Mesenchymal stem cell (in vitro differentiated cells and primary cell): ENCODE data around the gene ST7.

ENCODE experiments used
- DNase-seq: peaks from one replicate; pipeline ENCODE4 v3.0.0-alpha.2; 2013
- H2AFZ ChIP-seq: one replicate; pipeline ENCODE4 v1.6.1; 2013; ENCODE audit warnings: low read depth, mild to moderate bottlenecking, control low read depth, inconsistent platforms, low read length, moderate library complexity
- H2AK5ac ChIP-seq: 2 replicates; pipeline ENCODE4 v1.6.1; 2013; ENCODE audit warnings: low read length, moderate library complexity, mild to moderate bottlenecking, inconsistent platforms; ENCODE audit not compliant: severe bottlenecking
- H2BK120ac ChIP-seq: one replicate; pipeline ENCODE4 v1.6.1; 2013; ENCODE audit warnings: low read depth, mild to moderate bottlenecking, inconsistent platforms, low read length, moderate library complexity
- H2BK12ac ChIP-seq, 2 experiments: one replicate each; pipeline ENCODE4 v1.6.1; 2013; ENCODE audit warnings: inconsistent platforms in 2 of 2, low read length in 2 of 2, mild to moderate bottlenecking in 2 of 2, moderate library complexity in 2 of 2, control low read depth in 1 of 2
- H2BK15ac ChIP-seq: one replicate; pipeline ENCODE4 v1.6.1; 2013; ENCODE audit warnings: mild to moderate bottlenecking, low read depth, inconsistent platforms; ENCODE audit not compliant: poor library complexity, severe bottlenecking
- H2BK5ac ChIP-seq: 2 replicates; pipeline ENCODE4 v1.6.1; 2013; ENCODE audit warnings: low read depth, mild to moderate bottlenecking, low read length, control low read depth, inconsistent platforms; ENCODE audit not compliant: poor library complexity, severe bottlenecking
- H3K14ac ChIP-seq, 2 experiments: one replicate each; pipeline ENCODE4 v1.6.1; 2013; ENCODE audit warnings: inconsistent platforms in 2 of 2, low read length in 2 of 2, control low read depth in 1 of 2, mild to moderate bottlenecking in 1 of 2, moderate library complexity in 1 of 2
- H3K18ac ChIP-seq, 2 experiments: one replicate each; pipeline ENCODE4 v1.6.1; 2013; ENCODE audit warnings: inconsistent platforms in 2 of 2, low read length in 2 of 2, control low read depth in 1 of 2, low read depth in 1 of 2, mild to moderate bottlenecking in 1 of 2
- H3K23ac ChIP-seq, 2 experiments: one replicate each; pipeline ENCODE4 v1.6.1; 2013; ENCODE audit warnings: inconsistent platforms in 2 of 2, low read length in 2 of 2, mild to moderate bottlenecking in 2 of 2, moderate library complexity in 2 of 2, control low read depth in 1 of 2
- H3K27ac ChIP-seq: 2 replicates; pipeline ENCODE4 v1.5.1; 2013; ENCODE audit warnings: mild to moderate bottlenecking, moderate library complexity, low read length, control low read depth, inconsistent platforms; ENCODE audit not compliant: poor library complexity, severe bottlenecking
- H3K27me3 ChIP-seq, 2 experiments: 2 replicates each; pipeline versions ENCODE4 v1.6.1 to v1.7.0; 2013; ENCODE audit warnings: low read length in 2 of 2, mild to moderate bottlenecking in 2 of 2, moderate library complexity in 2 of 2, control low read depth in 1 of 2, inconsistent platforms in 1 of 2; ENCODE audit not compliant: control insufficient read depth in 1 of 2, insufficient read depth in 1 of 2
- H3K36me3 ChIP-seq, 2 experiments: 2 replicates each; pipeline versions ENCODE4 v1.6.1 to v1.7.0; 2013; ENCODE audit warnings: low read length in 2 of 2, control low read depth in 1 of 2, inconsistent platforms in 1 of 2, low read depth in 1 of 2, mild to moderate bottlenecking in 1 of 2; ENCODE audit not compliant: insufficient read depth in 2 of 2, control insufficient read depth in 1 of 2
- H3K4ac ChIP-seq, 2 experiments: one replicate each; pipeline ENCODE4 v1.6.1; 2013; ENCODE audit warnings: inconsistent platforms in 2 of 2, low read length in 2 of 2, mild to moderate bottlenecking in 2 of 2, moderate library complexity in 2 of 2, control low read depth in 1 of 2, low read depth in 1 of 2
- H3K4me1 ChIP-seq: 2 replicates; pipeline ENCODE4 v1.6.1; 2013; ENCODE audit warnings: low read depth, low read length, control low read depth; ENCODE audit not compliant: control insufficient read depth, insufficient read depth
- H3K4me2 ChIP-seq: 2 replicates; pipeline ENCODE4 v1.6.1; 2013; ENCODE audit warnings: low read length, mild to moderate bottlenecking, inconsistent platforms; ENCODE audit not compliant: poor library complexity, severe bottlenecking
- H3K4me3 ChIP-seq, 2 experiments: 2 replicates each; pipeline versions ENCODE4 v1.5.1 to v1.7.0; 2013; ENCODE audit warnings: low read length in 2 of 2, mild to moderate bottlenecking in 2 of 2, control low read depth in 1 of 2, low read depth in 1 of 2; ENCODE audit not compliant: insufficient read depth in 1 of 2
- H3K79me1 ChIP-seq: replicated peaks from 2 replicates; pipeline ENCODE4 v1.6.1; 2013; ENCODE audit warnings: mild to moderate bottlenecking, control low read depth, low read length, inconsistent platforms; ENCODE audit not compliant: poor library complexity, severe bottlenecking
- H3K9ac ChIP-seq: 2 replicates; pipeline ENCODE4 v1.7.0; 2013; ENCODE audit warnings: mild to moderate bottlenecking, low read length, moderate library complexity
- H3K9me3 ChIP-seq: 2 replicates; pipeline ENCODE4 v1.7.0; 2013; ENCODE audit warnings: mild to moderate bottlenecking, low read length; ENCODE audit not compliant: control insufficient read depth
- H4K8ac ChIP-seq: one replicate; pipeline ENCODE4 v1.6.1; 2013; ENCODE audit warnings: inconsistent platforms, mild to moderate bottlenecking, low read length, moderate library complexity
- H4K91ac ChIP-seq: one replicate; pipeline ENCODE4 v1.6.1; 2013; ENCODE audit warnings: mild to moderate bottlenecking, low read length, inconsistent platforms
- WGBS: methylation state at CpG from one replicate; pipeline ENCODE4 v1.1.7; 2013; ENCODE audit warnings: mixed read lengths; 5-methylcytosine and 5-hydroxymethylcytosine counted together

ST7 gene

DNA sequence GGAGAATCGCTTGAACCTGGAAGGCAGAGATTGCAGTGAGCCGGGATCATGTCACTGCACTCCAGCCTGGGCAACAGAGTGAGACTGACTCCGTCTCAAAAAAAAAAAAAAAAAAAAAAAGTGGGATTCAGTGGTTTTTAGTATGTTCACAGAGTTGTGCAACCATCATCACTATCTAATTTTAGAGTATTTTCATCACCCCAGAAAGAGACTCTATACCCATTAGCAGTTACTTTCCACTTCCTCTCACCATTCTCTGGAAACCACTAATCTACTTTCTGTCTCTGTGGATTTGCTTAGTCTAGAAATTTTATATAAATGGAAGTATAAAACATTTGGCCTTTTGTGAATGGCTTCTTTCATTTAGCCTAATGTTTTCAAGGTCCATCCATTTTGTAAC lies 113.4 kb downstream of the ST7 start:
- Histone ChIP-seq H3K4me3 (no peak overlapping the region), H3K27me3 (no peaks in the 10 kb centered on the region), H3K4ac (no peak overlapping the region), H3K9ac (no peak overlapping the region), H3K9me3 (no peaks in the 10 kb centered on the region), H2BK15ac (no peak overlapping the region), H2BK120ac (no peak overlapping the region), H3K36me3 (no peaks in the 10 kb centered on the region), H3K18ac (no peak overlapping the region), H3K14ac (no peak overlapping the region), H3K27ac (no peak overlapping the region), H3K79me1 (peaks cover 20% of the 10 kb centered on the region), H2AFZ (no peak overlapping the region), H3K4me2 (no peak overlapping the region), H3K4me1 (peaks cover 3% of the 10 kb centered on the region), H4K8ac (no peak overlapping the region), H2AK5ac (no peak overlapping the region), H2BK5ac (no peak overlapping the region), H2BK12ac (no peak overlapping the region), H4K91ac (no peak overlapping the region), H3K23ac (no peak overlapping the region)
- DNase-seq = no peak
- WGBS = 100% methylated on average over 3 of the region's 3 CpGs

DNA sequence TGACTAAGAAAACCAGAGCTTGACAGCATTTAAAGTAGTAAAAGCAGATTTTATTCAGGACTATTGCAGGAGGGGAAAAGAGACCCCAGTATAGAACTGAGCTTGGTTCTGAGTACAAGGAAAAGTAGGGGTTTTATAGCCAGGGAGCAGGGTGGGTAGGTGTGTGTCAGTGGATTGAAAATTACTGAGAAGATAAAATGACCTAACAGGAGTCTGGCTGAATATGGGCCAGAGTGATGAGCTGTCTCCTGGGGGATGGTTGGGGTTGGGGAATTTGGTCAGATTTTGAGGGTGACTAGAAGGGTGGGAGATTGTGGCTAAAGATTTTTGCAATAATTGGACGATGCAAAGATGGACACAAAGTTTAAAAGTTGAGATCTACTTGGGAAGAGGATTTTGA lies 114.0 kb downstream of the ST7 start:
- H3K27ac ChIP-seq = no peak overlapping the region
- WGBS = no CpG with 5 or more reads among the region's 1 CpG
- no peak overlapping the region for H4K8ac ChIP-seq

DNA sequence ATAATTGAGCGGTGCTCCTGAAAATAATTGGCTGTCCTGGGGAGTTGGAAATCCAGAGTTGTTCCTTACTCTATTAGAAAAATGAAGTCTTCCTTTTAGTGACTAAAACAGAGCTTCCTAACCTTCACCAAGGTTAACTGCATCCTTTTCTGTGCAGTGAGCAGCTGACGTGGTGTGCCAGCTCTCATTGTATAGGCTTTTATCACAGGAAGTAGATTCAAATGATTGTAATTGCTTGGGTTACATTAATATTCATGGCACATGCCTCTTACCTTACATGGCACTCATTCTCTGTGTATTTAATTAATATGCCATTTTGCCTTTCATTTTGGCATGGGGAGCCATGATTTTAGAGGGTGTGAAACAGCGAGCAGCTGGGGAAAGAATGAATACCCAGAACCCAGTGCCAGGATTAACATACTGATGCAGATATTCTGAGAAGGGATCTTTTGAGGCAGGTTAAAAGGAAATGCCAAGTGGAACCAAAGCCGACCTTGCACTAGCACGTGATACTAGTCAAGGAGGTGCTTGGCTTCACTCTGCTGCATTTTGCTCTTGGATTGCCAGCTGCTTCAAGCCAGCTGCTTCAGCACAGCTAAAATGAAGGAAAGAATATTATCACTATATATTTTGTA lies 115.3 kb downstream of the ST7 start:
- Histone ChIP-seq H2AFZ (no peak overlapping the region), H3K36me3 (no peaks in the 10 kb centered on the region), H3K4me2 (no peak overlapping the region), H2BK5ac (no peak overlapping the region), H2BK120ac (no peak overlapping the region), H3K27me3 (no peaks in the 10 kb centered on the region), H3K23ac (no peak overlapping the region), H4K91ac (no peak overlapping the region), H2AK5ac (no peak overlapping the region), H3K14ac (no peak overlapping the region), H3K18ac (no peak overlapping the region), H3K79me1 (peaks cover 18% of the 10 kb centered on the region), H3K4me1 (peaks cover 7% of the 10 kb centered on the region), H3K4ac (no peak overlapping the region), H2BK12ac (no peak overlapping the region), H3K4me3 (no peak overlapping the region), H3K9ac (no peak overlapping the region), H3K27ac (no peak overlapping the region), H3K9me3 (no peaks in the 10 kb centered on the region), H4K8ac (no peak overlapping the region), H2BK15ac (no peak overlapping the region)
- DNase-seq = no peak
- 78% methylated on average over 3 of the region's 5 CpGs for WGBS

More for the DNA sequence above, 114.0 kb downstream of the ST7 start:
- Histone ChIP-seq H3K9me3 (no peaks in the 10 kb centered on the region), H2BK15ac (no peak overlapping the region), H3K36me3 (no peaks in the 10 kb centered on the region), H2BK120ac (no peak overlapping the region), H3K14ac (no peak overlapping the region), H3K18ac (no peak overlapping the region), H3K4me3 (no peak overlapping the region), H3K23ac (no peak overlapping the region), H3K79me1 (peaks cover 14% of the 10 kb centered on the region), H2AK5ac (no peak overlapping the region), H3K4me1 (peaks cover 3% of the 10 kb centered on the region), H3K9ac (no peak overlapping the region), H2AFZ (no peak overlapping the region), H3K27me3 (no peaks in the 10 kb centered on the region), H3K4me2 (no peak overlapping the region), H4K91ac (no peak overlapping the region), H3K4ac (no peak overlapping the region), H2BK12ac (no peak overlapping the region), H2BK5ac (no peak overlapping the region)
- no peak for DNase-seq

DNA sequence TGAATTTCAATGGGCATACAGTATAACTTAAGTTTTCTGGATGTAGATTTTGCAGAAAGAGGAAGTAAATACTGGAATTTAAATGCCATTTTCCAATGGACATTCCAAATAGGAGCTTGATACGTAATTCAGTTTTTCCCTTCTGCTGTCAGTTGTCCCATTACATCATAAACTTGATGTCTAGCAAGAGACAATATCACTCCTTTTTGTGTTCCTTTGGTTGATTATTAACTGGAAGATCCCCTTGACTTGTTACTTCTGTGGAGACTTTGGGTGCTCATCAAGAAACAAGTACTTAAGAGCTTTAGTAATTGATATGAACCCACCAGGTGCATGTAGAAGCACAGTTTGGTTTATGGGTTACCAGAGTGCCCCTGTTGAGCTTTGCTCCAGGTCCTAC lies 116.1 kb downstream of the ST7 start:
- Histone ChIP-seq H4K8ac (no peak overlapping the region), H3K9me3 (no peaks in the 10 kb centered on the region), H2BK120ac (no peak overlapping the region), H3K18ac (no peak overlapping the region), H4K91ac (no peak overlapping the region), H2AFZ (no peak overlapping the region), H3K4me1 (peaks cover 7% of the 10 kb centered on the region), H3K9ac (no peak overlapping the region), H3K23ac (no peak overlapping the region), H3K36me3 (no peaks in the 10 kb centered on the region), H3K4me3 (no peak overlapping the region), H2BK15ac (no peak overlapping the region), H2BK5ac (no peak overlapping the region), H3K14ac (no peak overlapping the region), H3K4me2 (no peak overlapping the region), H2BK12ac (no peak overlapping the region), H2AK5ac (no peak overlapping the region), H3K4ac (no peak overlapping the region), H3K27ac (no peak overlapping the region), H3K27me3 (no peaks in the 10 kb centered on the region), H3K79me1 (peaks cover 18% of the 10 kb centered on the region)
- no CpG with 5 or more reads among the region's 1 CpG for WGBS
- DNase-seq = no peak
